ENCODE measurements around the gene THSD8. TPM values are rescaled to one million over a fixed set of nuclear protein-coding genes. Genes with fewer than 3 reads are reported as not detected.

THSD8 gene
- polyA plus RNA-seq, 1 experiment: 1.6 TPM

DNA sequence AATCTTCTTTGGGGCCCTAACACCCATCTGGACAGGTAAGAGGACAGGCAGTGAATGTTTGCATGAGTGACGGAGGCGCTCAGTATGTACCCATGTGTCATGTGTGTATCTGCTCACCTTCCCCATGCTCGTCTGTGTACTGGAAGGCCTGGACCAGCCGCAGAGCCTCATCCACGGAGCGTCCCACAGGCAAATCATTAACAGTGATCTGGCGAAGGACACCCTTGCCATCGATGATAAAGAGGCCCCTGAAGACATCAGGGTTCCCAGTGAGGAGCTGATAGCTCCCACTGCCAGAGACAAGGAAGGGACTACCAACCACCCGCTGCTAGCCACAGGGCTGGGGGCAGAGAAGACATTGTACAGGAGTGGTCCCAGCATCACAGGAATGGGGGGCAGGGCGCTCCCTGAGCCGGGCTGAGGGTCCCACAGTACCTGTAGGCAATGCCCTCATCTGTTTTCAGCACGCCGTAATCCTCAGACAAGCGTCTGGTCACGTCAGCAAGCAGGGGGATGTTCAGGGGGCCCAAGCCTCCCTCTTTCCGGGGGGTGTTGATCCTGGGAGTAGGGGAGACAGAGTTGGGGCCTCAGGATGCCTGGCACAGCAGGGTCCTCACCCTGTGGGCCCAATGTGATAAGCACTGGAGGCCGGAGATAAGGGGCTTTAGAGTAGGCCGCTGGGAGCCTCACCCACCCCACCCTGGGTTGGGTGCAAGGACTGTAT lies 2.0 kb upstream of the THSD8 start:
- CTCF ChIA-PET: interaction anchor here (0.5 to 12.2 kb wide), 3 partner anchors 36 to 103 kb away, joined by 5 to 410 read pairs (median 47); partner anchors contain the start of gene FBXW9
- DNase-seq (ENCODE audit: low read depth, low spot score): no peak
- Histone ChIP-seq H3K27me3 (ENCODE audit: control insufficient read depth, insufficient read depth, low read length) (no peaks in the 10 kb centered on the region), H3K9me3 (ENCODE audit: control insufficient read depth, insufficient read depth, low read length) (no peaks in the 10 kb centered on the region; the same call in 1 of the 2 replicates), H3K27ac (ENCODE audit: low read depth, low read length) (no peak overlapping the region), H3K4me3 (ENCODE audit: low read depth, low read length) (no peak overlapping the region; the same call in 1 of the 2 replicates)
- POLR2A ChIA-PET: no interaction called here
- TF ChIP-seq, protein P1, sequence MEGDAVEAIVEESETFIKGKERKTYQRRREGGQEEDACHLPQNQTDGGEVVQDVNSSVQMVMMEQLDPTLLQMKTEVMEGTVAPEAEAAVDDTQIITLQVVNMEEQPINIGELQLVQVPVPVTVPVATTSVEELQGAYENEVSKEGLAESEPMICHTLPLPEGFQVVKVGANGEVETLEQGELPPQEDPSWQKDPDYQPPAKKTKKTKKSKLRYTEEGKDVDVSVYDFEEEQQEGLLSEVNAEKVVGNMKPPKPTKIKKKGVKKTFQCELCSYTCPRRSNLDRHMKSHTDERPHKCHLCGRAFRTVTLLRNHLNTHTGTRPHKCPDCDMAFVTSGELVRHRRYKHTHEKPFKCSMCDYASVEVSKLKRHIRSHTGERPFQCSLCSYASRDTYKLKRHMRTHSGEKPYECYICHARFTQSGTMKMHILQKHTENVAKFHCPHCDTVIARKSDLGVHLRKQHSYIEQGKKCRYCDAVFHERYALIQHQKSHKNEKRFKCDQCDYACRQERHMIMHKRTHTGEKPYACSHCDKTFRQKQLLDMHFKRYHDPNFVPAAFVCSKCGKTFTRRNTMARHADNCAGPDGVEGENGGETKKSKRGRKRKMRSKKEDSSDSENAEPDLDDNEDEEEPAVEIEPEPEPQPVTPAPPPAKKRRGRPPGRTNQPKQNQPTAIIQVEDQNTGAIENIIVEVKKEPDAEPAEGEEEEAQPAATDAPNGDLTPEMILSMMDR (IDR thresholded peaks at IDR 0.05; ENCODE audit: low read depth, low read length): no peak

DNA sequence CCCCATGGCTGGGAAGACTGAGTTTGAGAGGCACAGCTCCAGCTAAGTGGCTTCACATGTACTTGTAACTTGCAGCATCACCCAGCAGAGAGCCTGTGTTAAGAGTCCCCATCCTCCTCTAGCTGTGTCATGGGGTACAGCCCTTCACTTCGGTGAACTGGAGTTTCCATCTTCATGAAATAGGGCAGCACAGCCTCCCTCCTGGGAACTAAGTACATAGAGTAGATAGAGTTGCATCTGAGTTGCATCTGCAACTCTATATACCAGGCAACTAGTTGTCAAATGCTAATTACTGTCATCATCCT lies 1.5 kb upstream of the THSD8 start:
- Histone ChIP-seq H3K27ac (ENCODE audit: low read depth, low read length) (no peak overlapping the region), H3K27me3 (ENCODE audit: control insufficient read depth, insufficient read depth, low read length) (no peaks in the 10 kb centered on the region), H3K9me3 (ENCODE audit: control insufficient read depth, insufficient read depth, low read length) (no peaks in the 10 kb centered on the region; the same call in 1 of the 2 replicates), H3K4me3 (ENCODE audit: low read depth, low read length) (peak overlapping the region; percentile 93)
- no peak for DNase-seq (ENCODE audit: low read depth, low spot score)
- POLR2A ChIA-PET: interaction anchor here (2.4 kb wide), 1 partner anchor 9 kb away, joined by 11 read pairs; the partner anchor contains the start of gene JUNB
- TF ChIP-seq, protein P1 (IDR thresholded peaks at IDR 0.05; ENCODE audit: low read depth, low read length): no peak
- CTCF ChIA-PET: interaction anchor here (5.2 to 12.2 kb wide), 2 partner anchors 36 to 44 kb away, joined by 47 to 410 read pairs; no protein-coding TSS in a partner anchor

DNA sequence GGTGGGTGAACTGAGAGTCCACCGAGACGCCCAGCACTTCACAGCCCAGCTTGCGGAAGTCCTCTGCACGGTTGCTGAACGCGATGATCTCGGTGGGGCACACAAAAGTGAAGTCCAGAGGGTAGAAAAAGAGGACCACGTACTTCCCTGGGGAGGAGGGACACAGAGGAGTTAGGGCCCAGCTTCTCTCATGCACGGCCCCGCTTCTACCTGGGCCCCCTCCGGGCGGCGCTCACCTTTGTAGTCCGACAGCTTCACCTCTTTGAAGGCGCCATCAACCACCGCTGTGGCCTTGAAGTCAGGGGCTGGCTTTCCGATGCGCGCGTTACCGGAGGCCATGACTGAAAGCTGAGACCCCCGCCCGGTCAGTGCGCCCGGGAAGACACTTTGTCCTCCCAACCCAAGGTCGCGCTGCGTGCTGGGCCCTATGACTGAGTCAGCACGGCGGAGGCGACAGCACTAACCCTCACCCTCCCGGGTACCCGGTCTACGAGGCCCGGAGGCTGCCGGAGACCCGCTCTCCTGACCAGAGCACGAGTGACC lies 875 bp upstream of the THSD8 start:
- TF ChIP-seq, protein P1 (IDR thresholded peaks at IDR 0.05; ENCODE audit: low read depth, low read length): no peak
- CTCF ChIA-PET: interaction anchor here (12.2 kb wide), 1 partner anchor 37 kb away, joined by 410 read pairs; no protein-coding TSS in a partner anchor
- Histone ChIP-seq H3K27ac (ENCODE audit: low read depth, low read length) (no peak overlapping the region), H3K4me3 (ENCODE audit: low read depth, low read length) (peak overlapping the region; percentile 93), H3K9me3 (ENCODE audit: control insufficient read depth, insufficient read depth, low read length) (no peaks in the 10 kb centered on the region; the same call in 1 of the 2 replicates), H3K27me3 (ENCODE audit: control insufficient read depth, insufficient read depth, low read length) (no peaks in the 10 kb centered on the region)
- POLR2A ChIA-PET: interaction anchor here (2.4 kb wide), 1 partner anchor 10 kb away, joined by 11 read pairs; the partner anchor contains the start of gene JUNB
- DNase-seq (ENCODE audit: low read depth, low spot score): no peak

DNA sequence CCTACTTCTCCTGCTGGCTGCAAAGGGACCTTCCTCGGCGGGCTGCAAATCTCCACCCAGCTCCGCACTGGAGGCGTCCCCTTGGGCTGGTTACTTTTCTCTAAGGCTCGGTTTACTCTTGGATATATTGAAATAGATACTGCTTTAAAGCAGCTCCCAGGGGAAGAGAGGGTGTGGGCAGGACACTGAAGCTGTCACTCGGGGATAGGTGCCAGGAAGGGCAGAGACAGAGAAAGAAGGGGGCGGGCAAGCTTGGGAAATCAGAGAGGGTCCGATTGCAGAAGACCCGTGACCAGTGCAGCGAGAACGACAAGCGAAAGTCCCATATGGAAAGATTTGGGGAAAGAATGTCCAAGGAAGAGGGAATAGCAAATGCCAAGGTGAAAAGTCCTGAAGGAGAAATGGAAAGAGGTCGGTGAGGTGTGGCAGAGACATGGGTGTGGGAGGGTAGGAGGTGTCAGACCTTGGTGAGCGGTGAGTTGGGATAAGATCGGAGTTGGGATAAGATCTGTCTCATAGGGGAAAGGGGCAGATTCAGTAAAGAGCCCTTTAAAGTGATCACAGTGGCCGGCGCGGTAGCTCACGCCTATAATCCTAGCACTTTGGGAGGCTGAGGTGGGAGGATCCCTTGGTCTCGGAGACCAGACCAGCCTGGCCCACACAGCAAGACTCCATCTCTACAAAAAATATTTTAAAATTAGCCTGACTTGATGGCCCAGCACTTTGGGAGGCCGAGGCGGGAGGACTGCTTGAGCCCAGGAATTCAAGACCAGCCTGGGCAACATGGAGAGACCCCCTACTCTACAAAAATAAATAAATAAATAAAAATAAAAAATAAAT lies 618 bp downstream of the THSD8 start:
- Histone ChIP-seq H3K9me3 (ENCODE audit: control insufficient read depth, insufficient read depth, low read length) (no peaks in the 10 kb centered on the region; the same call in 1 of the 2 replicates), H3K4me3 (ENCODE audit: low read depth, low read length) (peak overlapping the region; percentile 93), H3K27me3 (ENCODE audit: control insufficient read depth, insufficient read depth, low read length) (no peaks in the 10 kb centered on the region), H3K27ac (ENCODE audit: low read depth, low read length) (no peak overlapping the region)
- ChIA-PET POLR2A (interaction anchor here (0.5 to 2.4 kb wide), 3 partner anchors 10 to 401 kb away, joined by 3 to 11 read pairs (median 6); partner anchors contain the start of gene JUNB), CTCF (interaction anchor here (0.9 to 12.2 kb wide), 3 partner anchors 38 to 46 kb away, joined by 3 to 410 read pairs (median 3); no protein-coding TSS in a partner anchor)
- TF ChIP-seq, protein P1 (IDR thresholded peaks at IDR 0.05; ENCODE audit: low read depth, low read length): 0 out of 2 replicates have a peak, but pooled peaks have one; percentile 6
- DNase-seq (ENCODE audit: low read depth, low spot score): no peak
